GM12891 (cell line): ENCODE data around the gene TAS1R3.

Experiments
- PAX5 ChIP-seq: IDR thresholded peaks from 2 replicates; pipeline ENCODE4 v1.6.1; 2011; ENCODE audit warnings: low read length, moderate library complexity, mild to moderate bottlenecking; ENCODE audit not compliant: insufficient read depth, severe bottlenecking
- POLR2A ChIP-seq: IDR thresholded peaks from 2 replicates; pipeline ENCODE4 v1.6.1; 2011; ENCODE audit warnings: low read depth, low read length, control low read depth
- POLR2AphosphoS5 ChIP-seq: IDR thresholded peaks from 2 replicates; pipeline ENCODE4 v1.6.1; 2011; ENCODE audit warnings: low read depth, low read length, control low read depth
- SPI1 ChIP-seq: IDR thresholded peaks from 2 replicates; pipeline ENCODE4 v1.6.1; 2011; ENCODE audit warnings: low read depth, low read length, control low read depth
- TAF1 ChIP-seq: IDR thresholded peaks from 2 replicates; pipeline ENCODE4 v1.6.1; 2011; ENCODE audit warnings: low read depth, low read length, control low read depth

DNA sequence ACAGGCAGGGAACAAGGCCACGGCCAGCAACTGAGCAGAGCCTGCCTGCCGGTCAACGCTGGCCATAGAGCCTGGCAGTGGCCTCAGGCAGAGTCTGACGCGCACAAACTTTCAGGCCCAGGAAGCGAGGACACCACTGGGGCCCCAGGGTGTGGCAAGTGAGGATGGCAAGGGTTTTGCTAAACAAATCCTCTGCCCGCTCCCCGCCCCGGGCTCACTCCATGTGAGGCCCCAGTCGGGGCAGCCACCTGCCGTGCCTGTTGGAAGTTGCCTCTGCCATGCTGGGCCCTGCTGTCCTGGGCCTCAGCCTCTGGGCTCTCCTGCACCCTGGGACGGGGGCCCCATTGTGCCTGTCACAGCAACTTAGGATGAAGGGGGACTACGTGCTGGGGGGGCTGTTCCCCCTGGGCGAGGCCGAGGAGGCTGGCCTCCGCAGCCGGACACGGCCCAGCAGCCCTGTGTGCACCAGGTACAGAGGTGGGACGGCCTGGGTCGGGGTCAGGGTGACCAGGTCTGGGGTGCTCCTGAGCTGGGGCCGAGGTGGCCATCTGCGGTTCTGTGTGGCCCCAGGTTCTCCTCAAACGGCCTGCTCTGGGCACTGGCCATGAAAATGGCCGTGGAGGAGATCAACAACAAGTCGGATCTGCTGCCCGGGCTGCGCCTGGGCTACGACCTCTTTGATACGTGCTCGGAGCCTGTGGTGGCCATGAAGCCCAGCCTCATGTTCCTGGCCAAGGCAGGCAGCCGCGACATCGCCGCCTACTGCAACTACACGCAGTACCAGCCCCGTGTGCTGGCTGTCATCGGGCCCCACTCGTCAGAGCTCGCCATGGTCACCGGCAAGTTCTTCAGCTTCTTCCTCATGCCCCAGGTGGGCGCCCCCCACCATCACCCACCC, at the start of gene TAS1R3:
- no peak for TF ChIP-seq POLR2AphosphoS5
- TF ChIP-seq TAF1: no peak
- TF ChIP-seq POLR2A: 0 out of 2 replicates have a peak, but pooled peaks have one; percentile 19
- TF ChIP-seq SPI1: no peak
- no peak for TF ChIP-seq PAX5
